Immature natural killer cell (primary cell): Measurements from ENCODE around the gene SLC46A2. TPM values are rescaled to one million over a fixed set of nuclear protein-coding genes. Genes with fewer than 3 reads are reported as not detected.

Source experiments
- DNase-seq, 3 donors: peaks; one replicate each; pipeline ENCODE4 v3.0.0; 2022; ENCODE audit warnings: mixed read lengths in 1 of 3
- H3K27ac Mint-ChIP-seq, 6 donors: one replicate each; pipeline ENCODE4 v1.8.0; 2020; ENCODE audit warnings: mixed read lengths in 6 of 6, mild to moderate bottlenecking in 5 of 6, inconsistent platforms in 4 of 6, moderate library complexity in 3 of 6
- H3K27me3 Mint-ChIP-seq, 3 donors: one replicate each; pipeline ENCODE4 v1.8.0; 2020 to 2021; ENCODE audit warnings: low read depth in 3 of 3, mild to moderate bottlenecking in 3 of 3, mixed read lengths in 3 of 3, moderate library complexity in 3 of 3, inconsistent platforms in 1 of 3
- H3K36me3 Mint-ChIP-seq, 3 donors: one replicate each; pipeline ENCODE4 v1.8.0; 2020; ENCODE audit warnings: mixed read lengths in 3 of 3, inconsistent platforms in 2 of 3, mild to moderate bottlenecking in 2 of 3
- H3K4me1 Mint-ChIP-seq, 2 donors: one replicate each; pipeline ENCODE4 v1.8.0; 2020; ENCODE audit warnings: inconsistent platforms in 2 of 2, mild to moderate bottlenecking in 2 of 2, mixed read lengths in 2 of 2, moderate library complexity in 1 of 2
- H3K4me3 Mint-ChIP-seq, 5 donors: one replicate each; pipeline ENCODE4 v1.8.0; 2020; ENCODE audit warnings: mild to moderate bottlenecking in 5 of 5, mixed read lengths in 5 of 5, inconsistent platforms in 3 of 5, moderate library complexity in 3 of 5
- H3K9me3 Mint-ChIP-seq, 6 donors: one replicate each; pipeline ENCODE4 v1.8.0; 2020; ENCODE audit warnings: mild to moderate bottlenecking in 6 of 6, mixed read lengths in 6 of 6, inconsistent platforms in 4 of 6, moderate library complexity in 3 of 6
- polyA plus RNA-seq, 3 donors: library from polyadenylated mRNA; unstranded; fragments of 300-500 nt; fragmentation: Illumina TruSeq; gene quantifications; one replicate each; pipeline ENCODE4 v1.2.3, GENCODE V29; 2021

SLC46A2 gene
- polyA plus RNA-seq, 3 donors from 2014 or later = 0.13 to 0.96 (median 0.16) TPM

- no peaks in the 10 kb centered on the region for H3K36me3 Mint-ChIP-seq
- H3K27me3 Mint-ChIP-seq = peaks cover 0 to 34% (median 6%) of the 10 kb centered on the region in 3 donors
- no peak overlapping the region for H3K4me3 Mint-ChIP-seq
- H3K4me1 Mint-ChIP-seq = no peaks in the 10 kb centered on the region
- no peak for DNase-seq
- no peak overlapping the region for H3K27ac Mint-ChIP-seq
- no peaks in the 10 kb centered on the region for H3K9me3 Mint-ChIP-seq
These were observed 9.8 kb upstream of the SLC46A2 start for GRCh38 chr9:112900488-112900887.

DNA sequence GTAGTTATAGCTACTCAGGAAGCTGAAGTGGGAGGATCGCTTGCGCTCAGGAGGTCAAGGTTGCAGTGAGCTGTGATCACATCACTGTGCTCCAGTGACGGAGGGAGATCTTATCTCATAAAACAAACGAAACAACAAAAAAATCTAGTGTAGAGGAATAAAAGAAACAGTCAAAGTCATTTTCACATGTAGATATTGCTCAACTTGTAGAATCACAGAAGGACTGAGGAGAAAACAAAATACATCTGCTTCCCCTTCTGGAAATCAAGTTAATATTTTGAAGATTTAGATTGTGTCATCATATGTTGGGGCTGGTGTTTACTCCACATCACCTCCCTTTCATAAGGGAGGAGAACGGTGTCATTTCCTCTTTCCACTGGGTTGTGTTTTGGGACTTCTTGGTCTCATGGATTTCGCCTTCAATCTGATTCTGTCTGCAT, 8.2 kb upstream of the SLC46A2 start:
- H3K4me1 Mint-ChIP-seq = no peaks in the 10 kb centered on the region

DNA sequence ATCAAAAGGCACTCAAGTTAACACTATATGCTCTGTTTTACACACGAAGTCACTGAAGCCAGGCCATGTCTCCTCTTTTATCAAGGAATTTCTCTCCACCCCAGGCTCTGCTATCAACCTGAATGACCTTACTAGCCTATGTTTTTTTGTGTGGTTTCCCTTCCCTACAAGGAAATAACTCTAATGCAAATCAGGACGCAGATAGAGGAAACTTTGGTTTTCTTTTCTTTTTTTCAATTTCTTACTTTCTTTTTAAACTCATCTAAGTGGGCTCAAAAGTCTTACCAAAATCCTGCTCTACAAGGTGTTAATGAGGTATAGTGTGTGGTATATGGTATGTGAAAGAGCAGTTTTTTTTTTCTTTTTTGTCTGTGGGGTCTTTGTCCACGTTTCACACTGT, 5.5 kb upstream of the SLC46A2 start:
- Mint-ChIP-seq H3K27me3 (peaks cover 1 to 36% (median 13%) of the 10 kb centered on the region in 3 donors), H3K9me3 (no peaks in the 10 kb centered on the region), H3K36me3 (no peaks in the 10 kb centered on the region), H3K4me3 (no peak overlapping the region), H3K4me1 (no peaks in the 10 kb centered on the region), H3K27ac (no peak overlapping the region)
- DNase-seq = no peak

More for the DNA sequence above, 8.2 kb upstream of the SLC46A2 start:
- Mint-ChIP-seq H3K4me3 (no peak overlapping the region), H3K36me3 (no peaks in the 10 kb centered on the region), H3K27ac (no peak overlapping the region), H3K9me3 (no peaks in the 10 kb centered on the region), H3K27me3 (peaks cover 0 to 34% (median 3%) of the 10 kb centered on the region in 3 donors)
- no peak for DNase-seq

DNA sequence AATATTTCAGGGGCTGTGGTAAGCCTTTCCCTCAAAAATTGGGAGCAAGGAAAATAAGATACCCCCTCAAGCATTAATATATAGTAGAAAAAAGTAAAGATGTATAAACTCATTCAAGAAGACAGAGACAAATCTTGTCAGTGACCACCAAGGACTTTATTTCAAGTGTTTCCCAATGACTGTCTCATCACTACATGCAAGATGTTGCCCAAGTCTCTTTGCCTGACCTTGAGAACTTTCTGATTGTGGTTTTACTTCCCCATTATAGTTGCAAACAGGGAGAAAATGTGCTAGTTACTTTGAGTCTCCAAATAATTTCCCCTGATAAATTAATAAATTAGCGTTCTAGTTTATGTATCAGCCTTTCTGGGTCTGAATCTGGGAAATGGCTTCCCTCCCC, 4.0 kb upstream of the SLC46A2 start:
- Mint-ChIP-seq H3K36me3 (no peaks in the 10 kb centered on the region), H3K4me3 (no peak overlapping the region), H3K27ac (no peak overlapping the region), H3K27me3 (peaks cover 2 to 35% (median 16%) of the 10 kb centered on the region in 3 donors), H3K9me3 (peaks cover 0 to 1% (median 0%) of the 10 kb centered on the region in 6 donors), H3K4me1 (no peaks in the 10 kb centered on the region)
- no peak for DNase-seq

DNA sequence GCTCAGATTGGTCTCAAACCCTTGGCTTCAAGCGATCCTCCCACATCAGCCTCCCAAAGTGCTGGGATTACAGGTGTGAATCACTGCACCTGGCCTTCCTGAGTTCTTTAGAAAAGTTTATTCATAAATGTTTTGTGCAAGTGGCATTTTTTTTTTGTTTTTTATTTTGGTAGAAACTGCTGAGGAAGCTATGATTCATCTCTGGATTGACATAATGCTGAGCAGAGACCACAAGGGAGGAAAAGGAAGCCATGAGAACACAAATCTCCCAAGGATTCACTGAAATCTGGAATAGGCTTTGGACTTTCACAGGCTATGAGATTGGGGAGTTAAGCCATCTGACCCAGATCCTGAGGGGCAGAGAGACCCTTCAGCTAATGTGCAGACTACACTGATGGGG, 3.4 kb upstream of the SLC46A2 start:
- peaks cover 3 to 35% (median 16%) of the 10 kb centered on the region in 3 donors for H3K27me3 Mint-ChIP-seq
- no peak overlapping the region for H3K27ac Mint-ChIP-seq
- no peak for DNase-seq
- H3K4me1 Mint-ChIP-seq = no peaks in the 10 kb centered on the region
- no peaks in the 10 kb centered on the region for H3K36me3 Mint-ChIP-seq
- peaks cover 0 to 1% (median 0%) of the 10 kb centered on the region in 6 donors for H3K9me3 Mint-ChIP-seq
- no peak overlapping the region for H3K4me3 Mint-ChIP-seq

- Mint-ChIP-seq H3K9me3 (peaks cover 0 to 1% (median 0%) of the 10 kb centered on the region in 6 donors), H3K36me3 (no peaks in the 10 kb centered on the region), H3K27me3 (peaks cover 3 to 25% (median 16%) of the 10 kb centered on the region in 3 donors), H3K27ac (no peak overlapping the region), H3K4me3 (no peak overlapping the region), H3K4me1 (no peaks in the 10 kb centered on the region)
- no peak for DNase-seq
These were observed 2.3 kb upstream of the SLC46A2 start for GRCh38 chr9:112892981-112893380.

GRCh38 chr9:112891521-112891920, 845 bp upstream of the SLC46A2 start:
- no peak overlapping the region for H3K4me3 Mint-ChIP-seq
- no peaks in the 10 kb centered on the region for H3K36me3 Mint-ChIP-seq
- H3K27ac Mint-ChIP-seq = no peak overlapping the region
- peaks cover 0 to 1% (median 0%) of the 10 kb centered on the region in 6 donors for H3K9me3 Mint-ChIP-seq
- peaks cover 3 to 24% (median 16%) of the 10 kb centered on the region in 3 donors for H3K27me3 Mint-ChIP-seq
- no peaks in the 10 kb centered on the region for H3K4me1 Mint-ChIP-seq
- no peak for DNase-seq

- Mint-ChIP-seq H3K4me3 (no peak overlapping the region), H3K4me1 (no peaks in the 10 kb centered on the region), H3K9me3 (peaks cover 0 to 4% (median 0%) of the 10 kb centered on the region in 6 donors), H3K27ac (no peak overlapping the region), H3K36me3 (peaks cover 0 to 4% (median 0%) of the 10 kb centered on the region in 3 donors), H3K27me3 (peaks cover 5 to 19% (median 8%) of the 10 kb centered on the region in 3 donors)
- DNase-seq = no peak
These were observed 3.3 kb downstream of the SLC46A2 start for GRCh38 chr9:112887381-112887780.

DNA sequence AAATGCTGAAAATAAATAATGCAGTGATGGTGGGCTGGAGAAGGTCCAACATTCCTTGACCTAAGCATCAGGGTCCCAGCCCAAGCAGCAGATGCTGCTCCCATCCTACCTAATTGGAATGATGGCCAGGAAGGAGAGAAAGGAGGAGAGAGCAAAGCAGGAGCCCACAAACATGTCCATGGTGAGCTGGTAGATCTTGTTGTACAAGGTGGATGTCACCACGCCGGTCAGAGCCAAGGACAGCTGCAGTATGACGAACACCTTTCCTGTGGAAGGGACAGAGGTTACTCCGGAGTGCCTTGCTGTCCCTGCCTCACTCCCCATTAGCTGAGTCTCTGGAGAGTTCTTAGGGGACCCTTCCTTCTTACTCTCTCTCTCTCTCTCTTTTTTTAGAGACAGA, 4.3 kb downstream of the SLC46A2 start:
- Mint-ChIP-seq H3K27me3 (peaks cover 5 to 10% (median 5%) of the 10 kb centered on the region in 3 donors), H3K4me3 (no peak overlapping the region), H3K36me3 (peaks cover 3 to 8% (median 4%) of the 10 kb centered on the region in 3 donors), H3K4me1 (no peaks in the 10 kb centered on the region), H3K9me3 (peaks cover 0 to 4% (median 0%) of the 10 kb centered on the region in 6 donors), H3K27ac (no peak overlapping the region)
- no peak for DNase-seq

DNA sequence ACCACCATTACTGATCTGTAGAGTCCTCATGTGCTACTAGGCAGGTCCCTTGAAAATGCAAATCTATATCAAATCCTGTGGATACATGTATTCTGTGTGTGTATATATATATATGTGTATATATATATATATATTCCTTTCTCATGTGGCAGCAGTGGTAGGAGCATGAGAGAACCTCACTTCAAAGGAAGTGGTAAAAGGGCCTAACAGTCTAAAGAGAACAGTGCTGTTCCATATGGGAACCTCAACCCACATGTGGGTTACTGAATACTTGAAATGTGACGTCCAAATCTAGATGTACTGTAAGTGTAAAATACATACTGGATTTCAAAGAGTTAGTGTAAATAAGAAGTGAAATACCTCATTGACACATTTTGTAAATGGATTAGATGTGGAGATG, 5.4 kb downstream of the SLC46A2 start:
- H3K4me3 Mint-ChIP-seq = no peak overlapping the region
- H3K36me3 Mint-ChIP-seq = peaks cover 9 to 15% (median 11%) of the 10 kb centered on the region in 3 donors
- H3K9me3 Mint-ChIP-seq = peaks cover 0 to 4% (median 0%) of the 10 kb centered on the region in 6 donors
- no peaks in the 10 kb centered on the region for H3K4me1 Mint-ChIP-seq
- H3K27me3 Mint-ChIP-seq = peaks cover 2 to 10% (median 4%) of the 10 kb centered on the region in 3 donors
- no peak for DNase-seq
- H3K27ac Mint-ChIP-seq = no peak overlapping the region

- Mint-ChIP-seq H3K4me3 (no peak overlapping the region), H3K27me3 (peaks cover 0 to 6% (median 3%) of the 10 kb centered on the region in 3 donors), H3K36me3 (peaks cover 9 to 16% (median 11%) of the 10 kb centered on the region in 3 donors), H3K4me1 (no peaks in the 10 kb centered on the region), H3K27ac (no peak overlapping the region), H3K9me3 (peaks cover 0 to 2% (median 0%) of the 10 kb centered on the region in 6 donors)
- DNase-seq = no peak
These were observed 6.0 kb downstream of the SLC46A2 start for GRCh38 chr9:112884721-112885120.

DNA sequence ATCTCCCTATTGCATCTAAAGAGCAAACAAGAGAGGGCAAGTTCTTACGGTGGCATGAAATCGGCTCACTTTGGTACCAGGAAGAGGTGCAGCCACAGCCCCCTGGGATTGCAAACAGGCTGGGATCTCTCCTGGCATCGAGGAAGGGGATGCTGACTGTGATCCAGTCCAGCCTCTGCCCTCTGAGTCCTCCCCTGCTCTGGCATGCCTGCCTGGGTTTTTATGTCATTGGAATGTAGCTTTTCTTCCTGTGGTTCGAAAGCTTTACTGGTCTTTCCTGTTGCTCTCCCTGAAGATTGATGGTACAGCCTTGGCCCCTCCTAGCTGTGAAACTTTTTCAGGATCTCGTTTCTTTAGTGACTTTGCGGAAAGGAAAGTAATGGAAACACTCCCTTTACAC, 6.6 kb downstream of the SLC46A2 start:
- H3K9me3 Mint-ChIP-seq = peaks cover 0 to 2% (median 0%) of the 10 kb centered on the region in 6 donors
- no peaks in the 10 kb centered on the region for H3K4me1 Mint-ChIP-seq
- no peak for DNase-seq
- H3K27me3 Mint-ChIP-seq = peaks cover 0 to 2% (median 2%) of the 10 kb centered on the region in 3 donors
- H3K27ac Mint-ChIP-seq = no peak overlapping the region
- H3K36me3 Mint-ChIP-seq = peaks cover 9 to 16% (median 11%) of the 10 kb centered on the region in 3 donors
- no peak overlapping the region for H3K4me3 Mint-ChIP-seq

DNA sequence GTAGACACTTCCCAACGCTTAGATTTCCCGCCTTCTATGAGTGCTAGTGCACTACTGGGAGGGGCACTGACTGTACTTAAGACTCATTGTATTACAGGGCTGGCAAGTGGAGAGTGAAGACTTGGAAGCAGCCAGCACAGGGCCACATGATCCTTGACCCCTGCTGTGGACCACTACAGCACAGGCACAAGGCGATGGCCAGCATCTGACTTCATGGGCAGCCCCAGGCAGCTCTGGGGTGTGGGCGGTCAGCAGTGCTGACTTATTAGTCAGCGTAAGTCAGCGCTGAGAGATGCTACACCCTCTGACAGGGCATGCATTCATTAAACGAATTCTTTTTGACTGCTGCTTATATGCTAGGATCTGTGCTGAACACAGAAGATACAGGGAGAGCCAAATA, 9.3 kb downstream of the SLC46A2 start:
- no peak for DNase-seq
- Mint-ChIP-seq H3K27ac (no peak overlapping the region), H3K4me3 (no peak overlapping the region), H3K36me3 (peaks cover 17 to 28% (median 26%) of the 10 kb centered on the region in 3 donors), H3K27me3 (peaks cover 0 to 2% (median 1%) of the 10 kb centered on the region in 3 donors), H3K4me1 (no peaks in the 10 kb centered on the region), H3K9me3 (peaks cover 0 to 2% (median 0%) of the 10 kb centered on the region in 6 donors)

GRCh38 chr9:112880650-112881049, 10.0 kb downstream of the SLC46A2 start:
- Mint-ChIP-seq H3K36me3 (peaks cover 23 to 33% (median 31%) of the 10 kb centered on the region in 3 donors), H3K27me3 (peaks cover 0 to 2% (median 0%) of the 10 kb centered on the region in 3 donors), H3K9me3 (peaks cover 0 to 2% (median 0%) of the 10 kb centered on the region in 6 donors), H3K27ac (no peak overlapping the region), H3K4me3 (no peak overlapping the region), H3K4me1 (no peaks in the 10 kb centered on the region)
- DNase-seq = no peak

GRCh38 chr9:112878752-112879151, 11.9 kb downstream of the SLC46A2 start:
- Mint-ChIP-seq H3K36me3 (peaks cover 26 to 36% (median 36%) of the 10 kb centered on the region in 3 donors), H3K4me3 (no peak overlapping the region), H3K27ac (no peak overlapping the region), H3K4me1 (no peaks in the 10 kb centered on the region), H3K27me3 (no peaks in the 10 kb centered on the region), H3K9me3 (peaks cover 0 to 2% (median 0%) of the 10 kb centered on the region in 6 donors)
- no peak for DNase-seq
